Measurements from ENCODE around the gene PRPSAP1. TPM values are rescaled to one million over a fixed set of nuclear protein-coding genes. Genes with fewer than 3 reads are reported as not detected.

The PRPSAP1 gene
- total and polyA plus RNA-seq, 2 of the 8 experiments (the other 6 are each of a cell fraction or from before 2014, with no cell fraction given) = 32.0 to 54.2 TPM

DNA sequence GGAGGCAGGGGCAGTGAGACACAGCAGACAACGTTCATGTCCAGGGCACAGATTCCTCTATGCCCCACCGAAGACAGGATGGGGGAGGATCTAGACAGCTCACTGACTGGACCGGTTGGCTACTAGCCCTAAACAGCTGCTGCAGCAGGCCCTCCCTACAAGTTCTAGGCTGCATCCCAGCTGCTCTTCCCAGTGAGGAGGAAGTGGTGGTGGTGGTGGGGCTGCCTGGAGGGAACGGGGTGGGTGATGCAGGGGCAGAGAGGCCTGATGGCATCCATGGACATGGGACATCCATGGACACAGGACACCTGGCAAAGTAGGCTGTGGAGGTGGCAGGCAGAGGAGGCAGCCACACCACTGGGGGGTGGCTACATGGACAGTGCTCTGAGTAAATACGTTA is 49.0 kb upstream of the PRPSAP1 start (continued):
- TF ChIP-seq MAFK (IDR thresholded peaks at IDR 0.05; ENCODE audit: low read depth, low read length) = no peak
